WTC11 (cell line): ENCODE data around the gene ABCA3. TPM values are rescaled to one million over a fixed set of nuclear protein-coding genes. Genes with fewer than 3 reads are reported as not detected.

ENCODE experiments used
- AFF4 ChIP-seq: sonication (generic); formaldehyde crosslinking; IDR thresholded peaks from 2 replicates; pipeline ENCODE4 v1.8.1; 2023; ENCODE audit warnings: mild to moderate bottlenecking, missing genetic modification reagents, borderline replicate concordance
- ATF1 ChIP-seq: sonication (generic); formaldehyde crosslinking; IDR thresholded peaks from 2 replicates; pipeline ENCODE4 v1.8.1; 2023; ENCODE audit warnings: mild to moderate bottlenecking, moderate library complexity, missing genetic modification reagents
- E2F4 ChIP-seq: sonication (generic); formaldehyde crosslinking; IDR thresholded peaks from 2 replicates; pipeline ENCODE4 v1.8.1; 2022; ENCODE audit warnings: low read depth, mild to moderate bottlenecking, moderate library complexity, missing genetic modification reagents, borderline replicate concordance
- E2F5 ChIP-seq: sonication (generic); formaldehyde crosslinking; IDR thresholded peaks from 2 replicates; pipeline ENCODE4 v1.8.1; 2022; ENCODE audit warnings: mild to moderate bottlenecking, moderate library complexity, missing genetic modification reagents
- FOXJ3 ChIP-seq: sonication (generic); formaldehyde crosslinking; IDR thresholded peaks from 2 replicates; pipeline ENCODE4 v1.9.0; 2021; ENCODE audit warnings: missing genetic modification reagents, mild to moderate bottlenecking, borderline replicate concordance
- FOXK1 ChIP-seq: sonication (generic); formaldehyde crosslinking; IDR thresholded peaks from 2 replicates; pipeline ENCODE4 v1.8.0; 2022; ENCODE audit warnings: mild to moderate bottlenecking, moderate library complexity, missing genetic modification reagents
- FOXP4 ChIP-seq: sonication (generic); formaldehyde crosslinking; IDR thresholded peaks from 2 replicates; pipeline ENCODE4 v1.8.0; 2022; ENCODE audit warnings: mild to moderate bottlenecking, missing genetic modification reagents
- JUN ChIP-seq: sonication (generic); formaldehyde crosslinking; IDR thresholded peaks from 2 replicates; pipeline ENCODE4 v1.8.0; 2023; ENCODE audit warnings: mild to moderate bottlenecking, missing genetic modification reagents
- NFYB ChIP-seq: sonication (generic); formaldehyde crosslinking; conservative IDR thresholded peaks from 2 replicates; pipeline ENCODE4 v1.8.0; 2022; ENCODE audit warnings: low read depth, missing genetic modification reagents
- NR2C2 ChIP-seq: sonication (generic); formaldehyde crosslinking; IDR thresholded peaks from 2 replicates; pipeline ENCODE4 v1.8.0; 2022; ENCODE audit warnings: mild to moderate bottlenecking, missing genetic modification reagents
- SMAD3 ChIP-seq: sonication (generic); formaldehyde crosslinking; IDR thresholded peaks from 2 replicates; pipeline ENCODE4 v1.8.0; 2022; ENCODE audit warnings: missing genetic modification reagents, mild to moderate bottlenecking, borderline replicate concordance
- SOX15 ChIP-seq: fragments of 250-450 bp; sonication (Bioruptor Pico); IDR thresholded peaks from 2 replicates; pipeline ENCODE4 v1.9.0; 2021; ENCODE audit warnings: mild to moderate bottlenecking
- TEAD1 ChIP-seq: sonication (generic); formaldehyde crosslinking; IDR thresholded peaks from 2 replicates; pipeline ENCODE4 v1.8.0; 2022; ENCODE audit warnings: mild to moderate bottlenecking, missing genetic modification reagents
- TEAD4 ChIP-seq: sonication (generic); formaldehyde crosslinking; IDR thresholded peaks from 2 replicates; pipeline ENCODE4 v1.8.0; 2022; ENCODE audit warnings: mild to moderate bottlenecking, missing genetic modification reagents
- TP53 ChIP-seq: sonication (generic); formaldehyde crosslinking; IDR thresholded peaks from 2 replicates; pipeline ENCODE4 v1.8.1; 2023; ENCODE audit warnings: mild to moderate bottlenecking, missing genetic modification reagents
- USF2 ChIP-seq: sonication (generic); formaldehyde crosslinking; IDR thresholded peaks from 2 replicates; pipeline ENCODE4 v1.8.1; 2023; ENCODE audit warnings: mild to moderate bottlenecking, missing genetic modification reagents, moderate library complexity
- ZBTB43 ChIP-seq: sonication (generic); formaldehyde crosslinking; IDR thresholded peaks from 2 replicates; pipeline ENCODE4 v1.8.1; 2023; ENCODE audit warnings: mild to moderate bottlenecking, missing genetic modification reagents
- ZNF671 ChIP-seq: fragments of 250-450 bp; sonication (Bioruptor Pico); IDR thresholded peaks from 2 replicates; pipeline ENCODE4 v1.8.0; 2021; ENCODE audit warnings: mild to moderate bottlenecking
- total RNA-seq: library from RNA; stranded (reverse); gene quantifications from 3 replicates; pipeline ENCODE4 v1.2.3, GENCODE V29; 2021
- TF ChIP-seq, protein P1 (sequence below): sonication (generic); formaldehyde crosslinking; IDR thresholded peaks from 2 replicates; pipeline ENCODE4 v1.8.1; 2023; ENCODE audit warnings: mild to moderate bottlenecking, moderate library complexity, missing genetic modification reagents
- TF ChIP-seq, protein P2 (sequence below): fragments of 250-450 bp; sonication (Bioruptor Pico); IDR thresholded peaks from 2 replicates; pipeline ENCODE4 v1.9.0; 2021; ENCODE audit warnings: moderate library complexity, mild to moderate bottlenecking, inconsistent platforms, borderline replicate concordance
- TF ChIP-seq, protein P3 (sequence below): sonication (generic); formaldehyde crosslinking; IDR thresholded peaks from 2 replicates; pipeline ENCODE4 v1.8.1; 2023; ENCODE audit warnings: mild to moderate bottlenecking, missing genetic modification reagents, moderate library complexity

ABCA3 gene
- total RNA-seq, 1 experiment from 2014 or later = 12.1 TPM

DNA sequence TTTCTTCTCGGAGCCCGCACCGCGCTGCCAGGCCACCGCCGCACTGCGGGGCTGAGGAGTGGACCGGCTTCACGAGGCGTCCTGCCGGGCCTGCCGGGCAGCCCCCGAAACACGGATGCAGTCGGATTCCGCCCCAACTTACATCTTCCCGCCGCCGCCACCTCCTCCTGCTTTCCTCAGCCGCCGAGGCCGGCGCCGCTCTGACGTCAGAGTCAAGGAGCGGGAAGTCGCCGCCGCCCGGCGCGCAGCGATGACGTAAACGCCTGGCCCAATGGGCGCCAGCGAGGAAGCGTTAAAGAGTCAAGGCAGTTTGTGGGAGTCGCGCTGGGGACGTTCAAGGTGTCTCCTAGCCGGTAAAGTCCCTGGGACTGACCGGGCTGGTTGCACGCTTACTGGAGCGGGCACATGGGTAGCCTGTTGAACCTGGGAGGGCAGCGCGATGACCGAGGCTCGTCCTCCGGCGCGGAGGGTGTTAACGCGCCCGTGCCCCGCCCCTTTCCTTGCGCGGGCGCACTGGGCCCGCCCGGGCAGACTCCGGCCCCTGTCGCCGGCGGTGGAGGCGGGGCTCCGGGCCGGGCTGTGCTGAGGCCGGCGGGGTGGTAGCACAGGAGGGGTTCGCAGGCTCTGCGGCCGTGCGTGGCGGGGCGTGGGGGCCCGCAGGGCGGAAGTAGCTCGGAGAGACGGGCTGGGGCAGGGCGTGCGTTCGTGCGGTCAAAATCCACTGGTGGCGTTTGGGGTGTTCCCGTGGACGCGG is 72.4 kb downstream of the ABCA3 start, which contains the start of gene RNPS1 (continued):
- TF ChIP-seq E2F5 (CRISPR knock-in tag) = peak; percentile 96; the same call in 1 of the 2 replicates
- TF ChIP-seq, protein P1, sequence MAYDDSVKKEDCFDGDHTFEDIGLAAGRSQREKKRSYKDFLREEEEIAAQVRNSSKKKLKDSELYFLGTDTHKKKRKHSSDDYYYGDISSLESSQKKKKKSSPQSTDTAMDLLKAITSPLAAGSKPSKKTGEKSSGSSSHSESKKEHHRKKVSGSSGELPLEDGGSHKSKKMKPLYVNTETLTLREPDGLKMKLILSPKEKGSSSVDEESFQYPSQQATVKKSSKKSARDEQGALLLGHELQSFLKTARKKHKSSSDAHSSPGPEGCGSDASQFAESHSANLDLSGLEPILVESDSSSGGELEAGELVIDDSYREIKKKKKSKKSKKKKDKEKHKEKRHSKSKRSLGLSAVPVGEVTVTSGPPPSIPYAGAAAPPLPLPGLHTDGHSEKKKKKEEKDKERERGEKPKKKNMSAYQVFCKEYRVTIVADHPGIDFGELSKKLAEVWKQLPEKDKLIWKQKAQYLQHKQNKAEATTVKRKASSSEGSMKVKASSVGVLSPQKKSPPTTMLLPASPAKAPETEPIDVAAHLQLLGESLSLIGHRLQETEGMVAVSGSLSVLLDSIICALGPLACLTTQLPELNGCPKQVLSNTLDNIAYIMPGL (CRISPR knock-in tag) = peak; percentile 78; the same call in 1 of the 2 replicates
- TF ChIP-seq TP53 (CRISPR knock-in tag) = peak; percentile 92; the same call in 1 of the 2 replicates
- TF ChIP-seq FOXK1 = peak; percentile 76; the same call in 1 of the 2 replicates
- no peak; the same call in 1 of the 2 replicates for TF ChIP-seq NFYB
- TF ChIP-seq, protein P2, sequence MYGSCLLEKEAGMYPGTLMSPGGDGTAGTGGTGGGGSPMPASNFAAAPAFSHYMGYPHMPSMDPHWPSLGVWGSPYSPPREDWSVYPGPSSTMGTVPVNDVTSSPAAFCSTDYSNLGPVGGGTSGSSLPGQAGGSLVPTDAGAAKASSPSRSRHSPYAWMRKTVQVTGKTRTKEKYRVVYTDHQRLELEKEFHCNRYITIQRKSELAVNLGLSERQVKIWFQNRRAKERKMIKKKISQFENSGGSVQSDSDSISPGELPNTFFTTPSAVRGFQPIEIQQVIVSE = no peak
- peak; percentile 87 for TF ChIP-seq TEAD1 (CRISPR knock-in tag)
- TF ChIP-seq SOX15 (CRISPR knock-in tag) = 0 out of 2 replicates have a peak, but pooled peaks have one; percentile 45
- peak; percentile 50; the same call in 1 of the 2 replicates for TF ChIP-seq SMAD3
- TF ChIP-seq, protein P3, sequence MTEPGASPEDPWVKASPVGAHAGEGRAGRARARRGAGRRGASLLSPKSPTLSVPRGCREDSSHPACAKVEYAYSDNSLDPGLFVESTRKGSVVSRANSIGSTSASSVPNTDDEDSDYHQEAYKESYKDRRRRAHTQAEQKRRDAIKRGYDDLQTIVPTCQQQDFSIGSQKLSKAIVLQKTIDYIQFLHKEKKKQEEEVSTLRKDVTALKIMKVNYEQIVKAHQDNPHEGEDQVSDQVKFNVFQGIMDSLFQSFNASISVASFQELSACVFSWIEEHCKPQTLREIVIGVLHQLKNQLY (CRISPR knock-in tag) = no peak
- TF ChIP-seq AFF4 = 0 out of 2 replicates have a peak, but pooled peaks have one; percentile 36
- TF ChIP-seq NR2C2 (CRISPR knock-in tag) = peak; percentile 7; the same call in 1 of the 2 replicates
- TF ChIP-seq USF2 (CRISPR knock-in tag) = no peak; the same call in 1 of the 2 replicates
- TF ChIP-seq FOXJ3 (CRISPR knock-in tag) = no peak
- TF ChIP-seq ATF1 (CRISPR knock-in tag) = peak; percentile 81; the same call in 1 of the 2 replicates
- peak; percentile 81 for TF ChIP-seq ZBTB43
- TF ChIP-seq FOXP4 (CRISPR knock-in tag) = peak; percentile 51; the same call in 1 of the 2 replicates
- TF ChIP-seq TEAD4 (CRISPR knock-in tag) = peak; percentile 76
- peak; percentile 97 for TF ChIP-seq E2F4 (CRISPR knock-in tag)
- no peak for TF ChIP-seq ZNF671 (CRISPR knock-in tag)
- no peak for TF ChIP-seq JUN (CRISPR knock-in tag)
